Kidney (tissue), 14 donors: ENCODE results near the gene KIF27. TPM values are rescaled to one million over a fixed set of nuclear protein-coding genes. Genes with fewer than 3 reads are reported as not detected.

Experiments used
- DNase-seq, 5 donors: peaks; one replicate each; pipeline ENCODE4 v3.0.0-alpha.2; 2013 to 2020
- FAIRE-seq: peaks from 2 replicates; lab custom pipeline; 2012; peaks lifted over from hg19 to GRCh38; lab: Jason Lieb, UNC
- H3K27ac ChIP-seq, 2 donors: one replicate each; pipeline ENCODE4 v1.7.0; 2013; ENCODE audit warnings: low read depth in 2 of 2, low read length in 2 of 2, inconsistent platforms in 1 of 2
- H3K27me3 ChIP-seq: one replicate; pipeline ENCODE4 v1.7.1; 2013; ENCODE audit warnings: low read length, inconsistent platforms; ENCODE audit not compliant: control insufficient read depth, insufficient read depth
- H3K36me3 ChIP-seq, 3 donors: one replicate each; pipeline versions ENCODE4 v1.7.0 to v1.7.1; 2013; ENCODE audit warnings: low read length in 3 of 3, control low read depth in 1 of 3, inconsistent platforms in 1 of 3; ENCODE audit not compliant: insufficient read depth in 3 of 3, control insufficient read depth in 2 of 3
- H3K4me1 ChIP-seq, 3 donors: one replicate each; pipeline versions ENCODE4 v1.7.0 to v1.7.1; 2013; ENCODE audit warnings: low read length in 3 of 3, inconsistent platforms in 1 of 3, low read depth in 1 of 3; ENCODE audit not compliant: control insufficient read depth in 2 of 3, insufficient read depth in 2 of 3
- H3K4me3 ChIP-seq, 3 donors: one replicate each; pipeline versions ENCODE4 v1.7.0 to v1.8.1; 2013; ENCODE audit warnings: low read length in 3 of 3, control low read depth in 1 of 3, inconsistent platforms in 1 of 3
- H3K9ac ChIP-seq, 3 donors: one replicate each; pipeline versions ENCODE4 v1.7.0 to v1.7.1; 2013; ENCODE audit warnings: low read length in 3 of 3, control low read depth in 1 of 3, inconsistent platforms in 1 of 3
- H3K9me3 ChIP-seq, 3 donors: one replicate each; pipeline versions ENCODE4 v1.7.0 to v1.7.1; 2013; ENCODE audit warnings: low read length in 3 of 3, control low read depth in 1 of 3, inconsistent platforms in 1 of 3; ENCODE audit not compliant: control insufficient read depth in 2 of 3, insufficient read depth in 1 of 3
- intact Hi-C: fragments of 100-400 bp; cut with DNase I; formaldehyde crosslinking; loops from one replicate; pipeline ENCODE4 v1.11.1; 2022
- polyA plus RNA-seq: library from polyadenylated mRNA; stranded (reverse); fragments of 350-450 nt; fragmentation: Illumina TruSeq; extraction: RNeasy Lipid Tissue Mini Kit (QIAGEN cat#74804); gene quantifications from one replicate; pipeline ENCODE4 v1.2.3, GENCODE V29; 2014; ENCODE audit warnings: low read depth, low replicate concordance; ENCODE audit not compliant: insufficient read depth
- total RNA-seq: library from RNA; stranded (reverse); fragmentation: NEBNext Ultra II Directional; extraction: Animal tissue kit (Norgen Biotek cat#: 25700); gene quantifications from one replicate; pipeline ENCODE4 v1.2.1, GENCODE V29; 2021
- TF ChIP-seq, protein P1 (sequence below): IDR thresholded peaks from 3 replicates; pipeline ENCODE4 v1.5.1; 2012; ENCODE audit warnings: mild to moderate bottlenecking, moderate library complexity, borderline replicate concordance; ENCODE audit not compliant: insufficient read depth; ENCODE audit errors: extremely low read depth
- donor health status: control.
- donor health status: control.
- donor health status: control.
- donor health status: control.
- donor health status: control.
- donor health status: DM: yes; HTN: yes; CAD: no.
- donor health status: Normal renal cell carcinoma (clear cell type).

Gene KIF27
- total and polyA plus RNA-seq, 2 donors from 2014 or later = 1.5 to 8.7 TPM

DNA sequence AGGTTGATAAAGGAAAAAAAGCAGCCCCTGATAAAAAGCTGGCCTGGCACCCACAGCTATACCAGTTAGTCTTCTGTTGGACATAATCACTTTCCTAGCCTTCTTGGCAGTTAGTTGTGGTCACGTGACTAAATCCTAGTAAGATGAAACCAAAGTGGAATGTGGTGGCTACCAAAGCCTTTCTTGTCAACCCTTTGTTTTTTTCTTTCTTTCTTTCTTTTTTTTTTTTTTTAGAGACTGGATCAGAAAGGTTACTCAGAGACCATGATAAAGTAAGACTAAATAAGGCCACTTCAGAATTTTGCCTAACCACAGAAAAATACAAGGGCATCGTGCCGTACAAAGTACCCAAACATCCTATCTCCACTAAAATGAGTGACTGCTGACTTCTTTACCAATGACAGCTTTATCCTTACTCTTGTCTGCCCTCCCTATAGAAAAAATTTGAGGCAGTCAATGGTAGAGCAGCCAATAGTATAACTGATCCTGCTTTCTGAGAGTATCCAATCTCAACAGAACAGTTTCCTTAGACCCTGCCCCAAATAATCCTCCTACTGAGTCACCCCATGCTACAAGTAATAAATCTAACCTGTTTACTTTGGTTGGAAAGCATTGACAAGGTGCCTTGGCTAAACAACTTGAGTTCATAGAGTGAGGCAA, 14.2 kb upstream of the KIF27 start:
- H3K27ac ChIP-seq = no peak overlapping the region
- FAIRE-seq = no peak
- peak in 2 of 5 donors; percentile 33 to 62 for DNase-seq
- no peak overlapping the region for H3K9ac ChIP-seq
- no peaks in the 10 kb centered on the region for H3K9me3 ChIP-seq
- TF ChIP-seq, protein P1, sequence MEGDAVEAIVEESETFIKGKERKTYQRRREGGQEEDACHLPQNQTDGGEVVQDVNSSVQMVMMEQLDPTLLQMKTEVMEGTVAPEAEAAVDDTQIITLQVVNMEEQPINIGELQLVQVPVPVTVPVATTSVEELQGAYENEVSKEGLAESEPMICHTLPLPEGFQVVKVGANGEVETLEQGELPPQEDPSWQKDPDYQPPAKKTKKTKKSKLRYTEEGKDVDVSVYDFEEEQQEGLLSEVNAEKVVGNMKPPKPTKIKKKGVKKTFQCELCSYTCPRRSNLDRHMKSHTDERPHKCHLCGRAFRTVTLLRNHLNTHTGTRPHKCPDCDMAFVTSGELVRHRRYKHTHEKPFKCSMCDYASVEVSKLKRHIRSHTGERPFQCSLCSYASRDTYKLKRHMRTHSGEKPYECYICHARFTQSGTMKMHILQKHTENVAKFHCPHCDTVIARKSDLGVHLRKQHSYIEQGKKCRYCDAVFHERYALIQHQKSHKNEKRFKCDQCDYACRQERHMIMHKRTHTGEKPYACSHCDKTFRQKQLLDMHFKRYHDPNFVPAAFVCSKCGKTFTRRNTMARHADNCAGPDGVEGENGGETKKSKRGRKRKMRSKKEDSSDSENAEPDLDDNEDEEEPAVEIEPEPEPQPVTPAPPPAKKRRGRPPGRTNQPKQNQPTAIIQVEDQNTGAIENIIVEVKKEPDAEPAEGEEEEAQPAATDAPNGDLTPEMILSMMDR = no peak
- no peak overlapping the region for H3K4me3 ChIP-seq
- peaks cover 0 to 4% (median 2%) of the 10 kb centered on the region in 3 donors for H3K36me3 ChIP-seq
- no peaks in the 10 kb centered on the region for H3K4me1 ChIP-seq
- intact Hi-C loops = no loop called here
- H3K27me3 ChIP-seq = no peaks in the 10 kb centered on the region

- H3K4me3 ChIP-seq = no peak overlapping the region
- H3K36me3 ChIP-seq = peaks cover 0 to 4% (median 2%) of the 10 kb centered on the region in 3 donors
- H3K4me1 ChIP-seq = no peaks in the 10 kb centered on the region
- TF ChIP-seq, protein P1 = no peak
- H3K9ac ChIP-seq = no peak overlapping the region
- no peak overlapping the region for H3K27ac ChIP-seq
- intact Hi-C loops = no loop called here
- FAIRE-seq (no peak), DNase-seq (no peak)
- no peaks in the 10 kb centered on the region for H3K9me3 ChIP-seq
- no peaks in the 10 kb centered on the region for H3K27me3 ChIP-seq
Measured at GRCh38 chr9:83934569-83935275, 13.5 kb upstream of the KIF27 start.

GRCh38 chr9:83933790-83934189, 12.6 kb upstream of the KIF27 start:
- no peak overlapping the region for H3K9ac ChIP-seq
- no peak for FAIRE-seq
- intact Hi-C loops = no loop called here
- no peaks in the 10 kb centered on the region for H3K36me3 ChIP-seq
- H3K4me1 ChIP-seq = no peaks in the 10 kb centered on the region
- H3K27me3 ChIP-seq = no peaks in the 10 kb centered on the region
- DNase-seq = no peak
- TF ChIP-seq, protein P1 = no peak
- no peaks in the 10 kb centered on the region for H3K9me3 ChIP-seq
- no peak overlapping the region for H3K27ac ChIP-seq
- no peak overlapping the region for H3K4me3 ChIP-seq
